Measurements from ENCODE around the gene ILKAP.

ILKAP gene

DNA sequence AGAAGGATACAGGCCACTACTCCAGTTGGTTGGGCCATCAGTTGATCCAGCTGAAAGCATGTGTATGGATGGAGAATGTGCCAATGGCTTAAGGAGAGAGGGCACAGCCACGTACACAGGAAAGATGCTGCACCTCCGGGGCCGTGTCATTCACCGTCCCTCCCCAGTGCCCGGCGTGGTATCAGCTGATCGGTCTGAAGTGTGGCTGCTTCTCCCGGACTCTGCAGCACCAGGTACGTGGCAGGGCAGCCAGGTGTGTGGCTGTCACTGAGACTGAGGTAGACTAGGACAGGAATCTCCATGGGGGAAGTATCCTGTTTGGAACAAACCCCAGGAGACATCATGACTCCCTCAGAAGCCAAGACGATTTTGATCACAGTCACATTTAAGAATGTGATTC, 48.9 kb downstream of the ILKAP start:
- H3K4me3 ChIP-seq (ENCODE audit: low read depth, low read length), result no peak overlapping the region
- TF ChIP-seq, protein P1, sequence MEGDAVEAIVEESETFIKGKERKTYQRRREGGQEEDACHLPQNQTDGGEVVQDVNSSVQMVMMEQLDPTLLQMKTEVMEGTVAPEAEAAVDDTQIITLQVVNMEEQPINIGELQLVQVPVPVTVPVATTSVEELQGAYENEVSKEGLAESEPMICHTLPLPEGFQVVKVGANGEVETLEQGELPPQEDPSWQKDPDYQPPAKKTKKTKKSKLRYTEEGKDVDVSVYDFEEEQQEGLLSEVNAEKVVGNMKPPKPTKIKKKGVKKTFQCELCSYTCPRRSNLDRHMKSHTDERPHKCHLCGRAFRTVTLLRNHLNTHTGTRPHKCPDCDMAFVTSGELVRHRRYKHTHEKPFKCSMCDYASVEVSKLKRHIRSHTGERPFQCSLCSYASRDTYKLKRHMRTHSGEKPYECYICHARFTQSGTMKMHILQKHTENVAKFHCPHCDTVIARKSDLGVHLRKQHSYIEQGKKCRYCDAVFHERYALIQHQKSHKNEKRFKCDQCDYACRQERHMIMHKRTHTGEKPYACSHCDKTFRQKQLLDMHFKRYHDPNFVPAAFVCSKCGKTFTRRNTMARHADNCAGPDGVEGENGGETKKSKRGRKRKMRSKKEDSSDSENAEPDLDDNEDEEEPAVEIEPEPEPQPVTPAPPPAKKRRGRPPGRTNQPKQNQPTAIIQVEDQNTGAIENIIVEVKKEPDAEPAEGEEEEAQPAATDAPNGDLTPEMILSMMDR (IDR thresholded peaks at IDR 0.05; ENCODE audit: low read depth, low read length), result no peak
- TF ChIP-seq, protein P2, sequence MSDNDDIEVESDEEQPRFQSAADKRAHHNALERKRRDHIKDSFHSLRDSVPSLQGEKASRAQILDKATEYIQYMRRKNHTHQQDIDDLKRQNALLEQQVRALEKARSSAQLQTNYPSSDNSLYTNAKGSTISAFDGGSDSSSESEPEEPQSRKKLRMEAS (IDR thresholded peaks at IDR 0.05; ENCODE audit: low read depth, low read length), result no peak
- no peak for TF ChIP-seq MYC (IDR thresholded peaks at IDR 0.05; ENCODE audit: low read depth, low read length)
- TF ChIP-seq POLR2A (IDR thresholded peaks at IDR 0.05; ENCODE audit: extremely low read depth, insufficient read length), result no peak
- no peak for DNase-seq (ENCODE audit: low read depth)

- TF ChIP-seq, protein P1 (IDR thresholded peaks at IDR 0.05; ENCODE audit: low read depth, low read length), result peak; percentile 43
- no peak for TF ChIP-seq POLR2A (IDR thresholded peaks at IDR 0.05; ENCODE audit: extremely low read depth, insufficient read length)
- no peak overlapping the region for H3K4me3 ChIP-seq (ENCODE audit: low read depth, low read length)
- DNase-seq (ENCODE audit: low read depth), result no peak
Measured at GRCh38 chr2:238152771-238153688, 50.5 kb downstream of the ILKAP start.

DNA sequence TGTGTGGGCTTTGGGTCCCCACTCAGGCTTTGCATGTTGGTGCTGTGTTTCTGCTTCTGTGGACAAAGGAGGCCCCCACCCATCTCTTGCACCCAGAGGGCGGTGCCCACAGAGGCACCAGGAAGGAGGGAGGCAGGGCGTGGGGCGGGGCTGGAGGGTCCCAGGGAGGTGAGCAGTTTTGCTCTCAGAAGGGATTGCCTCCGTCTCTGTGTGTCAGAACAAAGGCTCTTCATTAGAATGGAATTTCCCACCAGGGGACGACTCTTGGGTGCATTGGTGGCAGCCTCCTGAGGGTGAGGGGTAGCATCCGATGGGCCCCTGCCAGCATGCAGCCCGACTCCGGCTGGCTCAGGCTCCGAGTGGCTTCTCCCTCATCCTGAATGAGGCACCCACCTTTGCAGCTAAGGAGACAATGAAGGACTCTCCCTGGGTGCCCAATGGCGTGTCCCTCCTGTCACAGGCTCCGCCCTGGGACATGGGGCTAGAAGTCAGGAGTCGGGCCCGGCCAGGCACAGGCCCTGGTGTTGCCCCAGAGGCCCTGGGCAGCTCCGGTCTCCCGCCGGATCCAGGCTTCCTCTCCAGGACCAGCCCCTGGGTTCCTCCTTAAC, 51.8 kb downstream of the ILKAP start:
- TF ChIP-seq POLR2A (IDR thresholded peaks at IDR 0.05; ENCODE audit: extremely low read depth, insufficient read length) (no peak), MYC (IDR thresholded peaks at IDR 0.05; ENCODE audit: low read depth, low read length) (no peak)
- TF ChIP-seq, protein P2 (IDR thresholded peaks at IDR 0.05; ENCODE audit: low read depth, low read length), result no peak
- TF ChIP-seq, protein P1 (IDR thresholded peaks at IDR 0.05; ENCODE audit: low read depth, low read length), result no peak
- no peak for DNase-seq (ENCODE audit: low read depth)
- H3K4me3 ChIP-seq (ENCODE audit: low read depth, low read length), result no peak overlapping the region

DNA sequence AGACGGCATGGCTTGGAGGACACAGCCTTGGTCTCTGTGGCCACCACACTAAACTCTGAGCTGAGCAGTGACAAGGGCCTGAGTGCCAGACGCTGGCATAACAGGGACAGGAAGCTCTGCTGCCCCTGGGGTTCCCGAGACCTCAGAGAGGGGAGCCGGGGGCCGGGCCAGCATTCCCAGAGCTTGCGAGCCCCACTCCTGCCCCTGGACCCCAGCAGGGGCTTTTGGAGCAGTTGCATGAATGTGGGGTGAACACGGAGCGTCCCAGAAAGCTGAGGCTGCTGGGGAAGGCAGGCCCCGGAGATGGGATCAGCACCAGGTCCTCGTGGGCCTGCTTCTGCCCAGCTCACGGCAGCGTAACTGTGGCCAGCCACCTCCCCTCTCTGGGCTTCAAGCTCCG, 52.3 kb downstream of the ILKAP start:
- TF ChIP-seq, protein P2 (IDR thresholded peaks at IDR 0.05; ENCODE audit: low read depth, low read length), result no peak
- TF ChIP-seq POLR2A (IDR thresholded peaks at IDR 0.05; ENCODE audit: extremely low read depth, insufficient read length), result no peak
- TF ChIP-seq, protein P1 (IDR thresholded peaks at IDR 0.05; ENCODE audit: low read depth, low read length), result no peak
- no peak for TF ChIP-seq MYC (IDR thresholded peaks at IDR 0.05; ENCODE audit: low read depth, low read length)
- DNase-seq (ENCODE audit: low read depth), result no peak
- no peak overlapping the region for H3K4me3 ChIP-seq (ENCODE audit: low read depth, low read length)

DNA sequence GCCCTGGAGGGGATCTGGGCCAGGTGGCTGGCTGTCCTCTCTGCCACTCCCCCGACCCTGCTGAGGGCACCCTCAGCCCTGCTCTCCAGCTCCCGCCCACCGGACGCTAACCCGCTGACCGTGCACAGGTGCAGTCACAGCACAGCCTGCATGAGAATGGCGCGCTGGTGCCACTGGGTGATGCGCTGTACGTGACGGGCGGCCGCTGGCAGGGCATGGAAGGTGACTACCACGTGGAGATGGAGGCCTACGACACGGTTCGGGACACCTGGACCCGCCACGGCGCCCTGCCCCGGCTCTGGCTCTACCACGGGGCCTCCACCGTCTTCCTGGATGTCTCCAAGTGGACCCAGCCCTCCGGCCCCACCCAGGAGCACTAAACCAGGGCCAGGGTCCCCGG, 52.8 kb downstream of the ILKAP start:
- no peak for DNase-seq (ENCODE audit: low read depth)
- no peak overlapping the region for H3K4me3 ChIP-seq (ENCODE audit: low read depth, low read length)
- TF ChIP-seq, protein P2 (IDR thresholded peaks at IDR 0.05; ENCODE audit: low read depth, low read length), result no peak
- TF ChIP-seq POLR2A (IDR thresholded peaks at IDR 0.05; ENCODE audit: extremely low read depth, insufficient read length), result no peak
- no peak for TF ChIP-seq MYC (IDR thresholded peaks at IDR 0.05; ENCODE audit: low read depth, low read length)
- TF ChIP-seq, protein P1 (IDR thresholded peaks at IDR 0.05; ENCODE audit: low read depth, low read length), result no peak

Data from NB4 (cell line).